ENCODE measurements around the gene TBC1D10A.

Gene TBC1D10A

GRCh38 chr22:30248484-30248883, 78.3 kb downstream of the TBC1D10A start:
- DNase-seq (ENCODE audit: low read depth in 2 of 2), result no peak

GRCh38 chr22:30247974-30248373, 78.8 kb downstream of the TBC1D10A start:
- no peak for DNase-seq (ENCODE audit: low read depth in 2 of 2)

- DNase-seq (ENCODE audit: low read depth in 2 of 2), result no peak
Measured at GRCh38 chr22:30247561-30247960, 79.2 kb downstream of the TBC1D10A start.

- DNase-seq (ENCODE audit: low read depth in 2 of 2), result no peak
Measured at GRCh38 chr22:30246814-30247376, 79.8 kb downstream of the TBC1D10A start.

GRCh38 chr22:30245985-30246813, 80.5 kb downstream of the TBC1D10A start, which contains the start of gene LIF:
LIF (minus strand) TSS chr22:30246759; CDS start chr22:30246695, 64 bp downstream.
- DNase-seq (ENCODE audit: low read depth in 2 of 2), result peak in 1 of 2 donors; percentile 37

- DNase-seq (ENCODE audit: low read depth in 2 of 2), result no peak
Measured at GRCh38 chr22:30245181-30245984, 81.4 kb downstream of the TBC1D10A start.

GRCh38 chr22:30244641-30245040, 82.1 kb downstream of the TBC1D10A start:
- no peak for DNase-seq (ENCODE audit: low read depth in 2 of 2)

- no peak for DNase-seq (ENCODE audit: low read depth in 2 of 2)
Measured at GRCh38 chr22:30244066-30244465, 82.7 kb downstream of the TBC1D10A start.

GRCh38 chr22:30243661-30244060, 83.1 kb downstream of the TBC1D10A start:
- no peak for DNase-seq (ENCODE audit: low read depth in 2 of 2)

Measured in activated CD4-positive, alpha-beta T cell treated with anti-CD3 and anti-CD28 coated beads for 24 hours (primary cell).